Calu3 (cell line): ENCODE results near the gene JARID2. TPM values are rescaled to one million over a fixed set of nuclear protein-coding genes. Genes with fewer than 3 reads are reported as not detected.
A peak's percentile ranks its signal among the peaks of the same experiment; 100 is the strongest.

Experiments used
- BruUV-seq: library from RNA; stranded (reverse); fragments of 400-500 nt; replicated peaks from 2 replicates; lab custom pipeline; 2021; lab: Mats Ljungman, UMichigan
- CTCF ChIA-PET: fragments of 300-600 bp; sonication (Branson Sonifier 250); formaldehyde crosslinking; loops from one replicate; lab custom pipeline; 2022; ENCODE audit warnings: antibody characterized with exemption; lab: Charles Lee
- DNase-seq: peaks from one replicate; pipeline ENCODE4 v3.0.0; 2022
- H3K27ac Mint-ChIP-seq: one replicate; pipeline ENCODE4 v1.8.0; 2022; ENCODE audit warnings: mixed read lengths; ENCODE audit not compliant: unreplicated experiment
- H3K27me3 Mint-ChIP-seq: one replicate; pipeline ENCODE4 v1.8.0; 2022; ENCODE audit warnings: mixed read lengths; ENCODE audit not compliant: unreplicated experiment
- H3K36me3 Mint-ChIP-seq: one replicate; pipeline ENCODE4 v1.8.0; 2022; ENCODE audit warnings: mild to moderate bottlenecking, moderate library complexity, mixed read lengths; ENCODE audit not compliant: insufficient read depth, unreplicated experiment
- H3K4me1 Mint-ChIP-seq: one replicate; pipeline ENCODE4 v1.8.0; 2022; ENCODE audit warnings: mild to moderate bottlenecking, low read depth, mixed read lengths; ENCODE audit not compliant: unreplicated experiment
- H3K4me3 Mint-ChIP-seq: one replicate; pipeline ENCODE4 v1.8.0; 2022; ENCODE audit warnings: mild to moderate bottlenecking, low read depth, moderate library complexity, mixed read lengths; ENCODE audit not compliant: unreplicated experiment
- H3K9me3 Mint-ChIP-seq: one replicate; pipeline ENCODE4 v1.8.0; 2022; ENCODE audit warnings: low read depth, mixed read lengths; ENCODE audit not compliant: unreplicated experiment
- intact Hi-C: fragments of 100-400 bp; cut with micrococcal nuclease; formaldehyde crosslinking; loops from one replicate; pipeline ENCODE4 v1.10.0; 2022; ENCODE audit not compliant: unreplicated experiment
- total RNA-seq: library from RNA; stranded (reverse); gene quantifications from 2 replicates; pipeline ENCODE4 v1.2.3, GENCODE V29; 2022
- TF ChIP-seq, protein P1 (sequence below): fragments of 200-600 bp; IDR thresholded peaks from one replicate; pipeline ENCODE4 v1.8.0; 2022; ENCODE audit warnings: antibody characterized with exemption; ENCODE audit not compliant: unreplicated experiment

JARID2 gene
- total RNA-seq, 1 experiment from 2014 or later = 9.4 TPM

DNA sequence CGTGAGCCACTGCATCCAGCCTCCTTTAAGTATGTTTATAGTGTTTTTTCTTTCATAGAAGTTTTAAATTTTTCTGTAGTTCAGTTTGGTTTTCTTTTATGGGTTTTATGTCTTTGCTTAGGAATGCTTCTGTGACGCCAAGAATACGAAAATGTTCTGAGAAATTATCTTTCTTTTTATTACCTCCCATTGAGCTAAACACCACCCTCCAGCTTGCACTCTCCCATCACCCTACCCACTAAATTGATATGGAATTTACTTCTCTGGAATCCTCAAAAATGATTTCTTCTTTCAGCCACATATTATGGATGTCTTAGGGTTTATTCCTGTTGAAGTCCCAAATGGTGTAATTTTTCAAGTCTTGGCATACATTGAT is 38.1 kb downstream of the JARID2 start:
- Mint-ChIP-seq H3K4me3 (no peak overlapping the region), H3K27me3 (no peaks in the 10 kb centered on the region), H3K27ac (no peak overlapping the region), H3K9me3 (peaks cover 3% of the 10 kb centered on the region), H3K4me1 (peaks cover 14% of the 10 kb centered on the region), H3K36me3 (no peaks in the 10 kb centered on the region)
- CTCF ChIA-PET = no interaction called here
- intact Hi-C loops = no loop called here
- TF ChIP-seq, protein P1, sequence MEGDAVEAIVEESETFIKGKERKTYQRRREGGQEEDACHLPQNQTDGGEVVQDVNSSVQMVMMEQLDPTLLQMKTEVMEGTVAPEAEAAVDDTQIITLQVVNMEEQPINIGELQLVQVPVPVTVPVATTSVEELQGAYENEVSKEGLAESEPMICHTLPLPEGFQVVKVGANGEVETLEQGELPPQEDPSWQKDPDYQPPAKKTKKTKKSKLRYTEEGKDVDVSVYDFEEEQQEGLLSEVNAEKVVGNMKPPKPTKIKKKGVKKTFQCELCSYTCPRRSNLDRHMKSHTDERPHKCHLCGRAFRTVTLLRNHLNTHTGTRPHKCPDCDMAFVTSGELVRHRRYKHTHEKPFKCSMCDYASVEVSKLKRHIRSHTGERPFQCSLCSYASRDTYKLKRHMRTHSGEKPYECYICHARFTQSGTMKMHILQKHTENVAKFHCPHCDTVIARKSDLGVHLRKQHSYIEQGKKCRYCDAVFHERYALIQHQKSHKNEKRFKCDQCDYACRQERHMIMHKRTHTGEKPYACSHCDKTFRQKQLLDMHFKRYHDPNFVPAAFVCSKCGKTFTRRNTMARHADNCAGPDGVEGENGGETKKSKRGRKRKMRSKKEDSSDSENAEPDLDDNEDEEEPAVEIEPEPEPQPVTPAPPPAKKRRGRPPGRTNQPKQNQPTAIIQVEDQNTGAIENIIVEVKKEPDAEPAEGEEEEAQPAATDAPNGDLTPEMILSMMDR = no peak
- BruUV-seq = no TSS peak
- no peak for DNase-seq

DNA sequence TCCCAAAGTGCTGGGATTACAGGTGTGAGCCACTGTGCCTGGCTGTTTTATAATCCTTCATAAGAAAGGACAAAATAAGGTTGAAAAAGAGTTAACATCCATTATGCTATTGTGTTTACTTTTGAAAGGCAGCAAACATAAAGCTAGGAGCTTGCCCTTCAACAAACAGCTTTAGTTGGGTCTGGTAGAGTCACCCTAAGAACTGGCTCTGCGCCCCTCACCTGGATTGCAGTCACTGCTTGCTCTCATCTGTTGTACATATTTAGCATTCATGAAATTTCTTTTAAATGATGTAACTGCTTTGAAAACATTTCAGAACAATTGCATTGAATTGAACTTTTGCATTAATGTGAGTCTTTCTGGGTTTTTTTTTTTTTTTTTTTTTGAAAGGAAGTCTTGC is 38.9 kb downstream of the JARID2 start:
- no TSS peak for BruUV-seq
- Mint-ChIP-seq H3K9me3 (peaks cover 3% of the 10 kb centered on the region), H3K36me3 (no peaks in the 10 kb centered on the region), H3K4me1 (peaks cover 9% of the 10 kb centered on the region), H3K4me3 (no peak overlapping the region), H3K27me3 (no peaks in the 10 kb centered on the region), H3K27ac (no peak overlapping the region)
- peak; percentile 18 for DNase-seq
- TF ChIP-seq, protein P1 = no peak
- CTCF ChIA-PET = interaction anchor here (0.8 kb wide), 1 partner anchor 1093 kb away, joined by 6 read pairs; no protein-coding TSS in a partner anchor
- intact Hi-C loops = no loop called here

DNA sequence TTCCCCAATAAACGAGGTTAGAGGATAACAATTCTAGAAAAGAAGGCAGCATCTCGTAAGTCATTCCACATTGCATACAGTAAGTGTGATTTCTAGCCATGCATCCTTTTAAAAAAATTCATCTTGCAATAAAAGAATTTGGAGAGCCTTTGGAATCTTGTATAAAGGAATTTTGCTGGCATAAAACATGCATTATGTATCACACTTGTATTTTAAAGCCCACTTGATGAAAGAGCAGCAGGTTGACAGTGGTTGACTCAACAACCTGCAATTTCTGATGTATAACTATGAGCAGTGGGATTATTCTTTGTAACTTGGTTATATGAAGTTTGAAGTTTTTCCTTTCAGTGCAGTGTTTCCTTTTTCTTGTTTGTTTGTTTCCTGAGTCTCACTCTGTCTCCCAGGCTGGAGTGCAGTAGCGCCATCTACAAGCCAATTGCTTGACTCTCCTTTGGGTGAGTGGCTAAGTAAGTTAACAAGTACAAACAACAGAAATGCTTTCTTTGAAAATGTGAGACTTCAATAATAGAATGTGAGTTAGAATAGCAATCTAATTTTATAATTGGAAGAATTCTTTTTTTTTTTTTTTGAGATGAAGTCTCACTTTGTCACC is 39.9 kb downstream of the JARID2 start:
- H3K36me3 Mint-ChIP-seq = no peaks in the 10 kb centered on the region
- no peak for DNase-seq
- intact Hi-C loops = no loop called here
- no peaks in the 10 kb centered on the region for H3K27me3 Mint-ChIP-seq
- no peak overlapping the region for H3K4me3 Mint-ChIP-seq
- no TSS peak for BruUV-seq
- TF ChIP-seq, protein P1 = no peak
- H3K4me1 Mint-ChIP-seq = peaks cover 7% of the 10 kb centered on the region
- H3K27ac Mint-ChIP-seq = no peak overlapping the region
- CTCF ChIA-PET = no interaction called here
- peaks cover 3% of the 10 kb centered on the region for H3K9me3 Mint-ChIP-seq

DNA sequence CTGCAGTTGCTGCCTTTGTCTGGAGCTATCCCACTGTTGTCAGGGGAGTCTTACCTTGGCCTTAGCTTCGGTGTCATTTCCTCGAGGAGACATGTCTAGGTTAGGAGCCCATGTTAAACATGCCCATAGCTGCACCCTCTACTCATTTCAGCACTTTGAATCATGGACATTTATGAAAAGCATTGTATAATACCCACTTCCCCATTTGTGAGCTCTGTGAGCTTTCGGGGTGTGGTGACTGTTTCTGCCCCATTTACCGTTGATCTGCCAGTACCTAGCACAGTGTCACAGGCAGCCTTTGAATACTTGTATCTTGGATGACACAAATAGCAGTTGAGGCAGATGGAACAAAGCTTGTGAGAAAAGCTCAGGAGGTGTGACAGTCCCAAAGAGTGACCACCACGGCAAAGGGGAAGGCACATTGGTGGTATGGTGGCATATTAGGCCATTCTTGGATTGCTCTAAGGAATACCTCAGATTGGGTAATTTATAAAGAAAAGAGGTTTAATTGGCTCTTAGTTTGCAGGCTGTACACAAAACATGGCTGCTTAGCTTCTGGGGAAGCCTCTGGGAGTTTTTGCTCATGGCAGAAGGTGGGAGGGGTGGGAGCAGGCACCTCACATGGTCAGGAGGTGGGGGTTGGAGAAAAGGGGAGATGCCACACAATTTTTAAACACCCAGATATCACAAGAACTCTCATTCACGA is 42.0 kb downstream of the JARID2 start:
- no peaks in the 10 kb centered on the region for H3K36me3 Mint-ChIP-seq
- CTCF ChIA-PET = interaction anchor here (0.6 kb wide), 1 partner anchor 1315 kb away, joined by 6 read pairs; no protein-coding TSS in a partner anchor
- H3K27ac Mint-ChIP-seq = no peak overlapping the region
- H3K27me3 Mint-ChIP-seq = no peaks in the 10 kb centered on the region
- H3K4me3 Mint-ChIP-seq = no peak overlapping the region
- H3K9me3 Mint-ChIP-seq = peaks cover 3% of the 10 kb centered on the region
- no TSS peak for BruUV-seq
- TF ChIP-seq, protein P1 = no peak
- intact Hi-C loops = no loop called here
- H3K4me1 Mint-ChIP-seq = peaks cover 7% of the 10 kb centered on the region
- no peak for DNase-seq
